Effector memory CD8-positive, alpha-beta T cell (primary cell): ENCODE data around the gene BRF1.
A peak's percentile ranks its signal among the peaks of the same experiment; 100 is the strongest.

ENCODE experiments used
- ATAC-seq: fragments of 150-1000 bp; cut with Tn5 transposase; replicated peaks from 2 replicates; pipeline ENCODE4 v1.10.0; 2021; ENCODE audit warnings: mild to moderate bottlenecking, moderate library complexity
- DNase-seq, 3 experiments: peaks; one replicate each; pipeline ENCODE4 v3.0.0; 2021
- H3K27ac Mint-ChIP-seq, 2 donors: one replicate each; pipeline ENCODE4 v1.8.0; 2022; ENCODE audit warnings: mild to moderate bottlenecking in 2 of 2, mixed read lengths in 2 of 2, moderate library complexity in 2 of 2
- H3K27me3 Mint-ChIP-seq, 2 donors: one replicate each; pipeline ENCODE4 v1.8.0; 2022; ENCODE audit warnings: mixed read lengths in 2 of 2
- H3K36me3 Mint-ChIP-seq: one replicate; pipeline ENCODE4 v1.8.0; 2022; ENCODE audit warnings: mild to moderate bottlenecking, moderate library complexity, mixed read lengths; ENCODE audit not compliant: insufficient read depth
- H3K4me1 Mint-ChIP-seq, 2 donors: one replicate each; pipeline ENCODE4 v1.8.0; 2022; ENCODE audit warnings: low read depth in 2 of 2, mixed read lengths in 2 of 2
- H3K4me3 Mint-ChIP-seq, 2 donors: one replicate each; pipeline ENCODE4 v1.8.0; 2022; ENCODE audit warnings: mild to moderate bottlenecking in 2 of 2, mixed read lengths in 2 of 2, moderate library complexity in 2 of 2
- H3K9me3 Mint-ChIP-seq, 2 donors: one replicate each; pipeline ENCODE4 v1.8.0; 2022; ENCODE audit warnings: mixed read lengths in 2 of 2

The BRF1 gene

GRCh38 chr14:105179191-105179590 lies 121.6 kb downstream of the BRF1 start:
- Mint-ChIP-seq H3K36me3 (peaks cover 1% of the 10 kb centered on the region), H3K27me3 (peaks cover 0 to 4% of the 10 kb centered on the region in 2 donors), H3K27ac (no peak overlapping the region), H3K4me3 (no peak overlapping the region), H3K4me1 (peaks cover 12 to 14% of the 10 kb centered on the region in 2 donors), H3K9me3 (no peaks in the 10 kb centered on the region)
- DNase-seq (no peak), ATAC-seq (no peak)

GRCh38 chr14:105178868-105179140 lies 122.0 kb downstream of the BRF1 start:
- H3K27ac Mint-ChIP-seq: no peak overlapping the region

GRCh38 chr14:105178069-105178867 lies 122.5 kb downstream of the BRF1 start:
- Mint-ChIP-seq H3K27ac (no peak overlapping the region), H3K4me3 (no peak overlapping the region), H3K9me3 (no peaks in the 10 kb centered on the region), H3K4me1 (peaks cover 15 to 18% of the 10 kb centered on the region in 2 donors), H3K36me3 (no peaks in the 10 kb centered on the region), H3K27me3 (no peaks in the 10 kb centered on the region)
- DNase-seq (no peak), ATAC-seq (no peak)

More at GRCh38 chr14:105178868-105179140, 122.0 kb downstream of the BRF1 start:
- Mint-ChIP-seq H3K9me3 (no peaks in the 10 kb centered on the region), H3K36me3 (no peaks in the 10 kb centered on the region), H3K4me3 (no peak overlapping the region), H3K4me1 (peaks cover 15 to 16% of the 10 kb centered on the region in 2 donors), H3K27me3 (peaks cover 0 to under 1% of the 10 kb centered on the region in 2 donors)
- ATAC-seq (no peak), DNase-seq (no peak)

GRCh38 chr14:105177082-105177481 lies 123.7 kb downstream of the BRF1 start:
- no peaks in the 10 kb centered on the region for H3K9me3 Mint-ChIP-seq
- no peak for DNase-seq
- H3K27ac Mint-ChIP-seq: no peak overlapping the region
- no peak for ATAC-seq
- H3K36me3 Mint-ChIP-seq: no peaks in the 10 kb centered on the region
- no peak overlapping the region for H3K4me3 Mint-ChIP-seq
- H3K27me3 Mint-ChIP-seq: peaks cover 0 to 2% of the 10 kb centered on the region in 2 donors
- peaks cover 15 to 19% of the 10 kb centered on the region in 2 donors for H3K4me1 Mint-ChIP-seq

- Mint-ChIP-seq H3K27me3 (peaks cover 0 to 7% of the 10 kb centered on the region in 2 donors), H3K4me1 (peaks cover 18 to 20% of the 10 kb centered on the region in 2 donors), H3K4me3 (peak overlapping the region; percentile 3 to 29), H3K9me3 (no peaks in the 10 kb centered on the region), H3K36me3 (no peaks in the 10 kb centered on the region), H3K27ac (no peak overlapping the region)
- ATAC-seq: no peak
- no peak for DNase-seq
Measured at GRCh38 chr14:105176513-105176912, 124.3 kb downstream of the BRF1 start.

GRCh38 chr14:105173901-105174894 lies 126.6 kb downstream of the BRF1 start:
- H3K4me3 Mint-ChIP-seq: peak overlapping the region; percentile 62 to 67
- peaks cover 7 to 26% of the 10 kb centered on the region in 2 donors for H3K27me3 Mint-ChIP-seq
- no peaks in the 10 kb centered on the region for H3K9me3 Mint-ChIP-seq
- ATAC-seq: peak; percentile 91
- peak overlapping the region; percentile 64 to 81 for H3K27ac Mint-ChIP-seq
- H3K4me1 Mint-ChIP-seq: peaks cover 20 to 23% of the 10 kb centered on the region in 2 donors
- DNase-seq: peak; percentile 43 to 51 (median 44)
- H3K36me3 Mint-ChIP-seq: peaks cover 3% of the 10 kb centered on the region

- Mint-ChIP-seq H3K36me3 (peaks cover 3% of the 10 kb centered on the region), H3K4me1 (peaks cover 21 to 24% of the 10 kb centered on the region in 2 donors), H3K9me3 (no peaks in the 10 kb centered on the region), H3K27ac (no peak overlapping the region), H3K4me3 (no peak overlapping the region), H3K27me3 (peaks cover 7 to 29% of the 10 kb centered on the region in 2 donors)
- DNase-seq: no peak
- ATAC-seq: no peak
Measured at GRCh38 chr14:105173145-105173544, 127.7 kb downstream of the BRF1 start.

GRCh38 chr14:105172476-105172875 lies 128.3 kb downstream of the BRF1 start:
- Mint-ChIP-seq H3K9me3 (no peaks in the 10 kb centered on the region), H3K4me3 (no peak overlapping the region), H3K27me3 (peaks cover 7 to 29% of the 10 kb centered on the region in 2 donors), H3K27ac (no peak overlapping the region), H3K36me3 (peaks cover 3% of the 10 kb centered on the region), H3K4me1 (peaks cover 21 to 24% of the 10 kb centered on the region in 2 donors)
- no peak for DNase-seq
- ATAC-seq: no peak

GRCh38 chr14:105171004-105171673 lies 129.7 kb downstream of the BRF1 start:
- Mint-ChIP-seq H3K27ac (no peak overlapping the region), H3K27me3 (peaks cover 7 to 35% of the 10 kb centered on the region in 2 donors), H3K9me3 (no peaks in the 10 kb centered on the region), H3K36me3 (peaks cover 3% of the 10 kb centered on the region), H3K4me1 (peaks cover 21 to 24% of the 10 kb centered on the region in 2 donors), H3K4me3 (no peak overlapping the region)
- DNase-seq: no peak
- ATAC-seq: no peak

GRCh38 chr14:105169776-105170655 lies 130.8 kb downstream of the BRF1 start:
- Mint-ChIP-seq H3K27ac (peak overlapping the region in 1 of 2 donors; percentile 26), H3K36me3 (peaks cover 3% of the 10 kb centered on the region), H3K9me3 (no peaks in the 10 kb centered on the region), H3K4me3 (peak overlapping the region; percentile 85 to 87), H3K4me1 (peaks cover 20 to 22% of the 10 kb centered on the region in 2 donors), H3K27me3 (peaks cover 7 to 35% of the 10 kb centered on the region in 2 donors)
- DNase-seq (no peak), ATAC-seq (no peak)

- ATAC-seq (peak; percentile 63), DNase-seq (peak in 1 of 3 experiments; percentile 25)
- H3K27ac Mint-ChIP-seq: no peak overlapping the region
- peak overlapping the region; percentile 85 to 87 for H3K4me3 Mint-ChIP-seq
- H3K4me1 Mint-ChIP-seq: peaks cover 11 to 16% of the 10 kb centered on the region in 2 donors
- peaks cover 3% of the 10 kb centered on the region for H3K36me3 Mint-ChIP-seq
- no peaks in the 10 kb centered on the region for H3K9me3 Mint-ChIP-seq
- peaks cover 7 to 35% of the 10 kb centered on the region in 2 donors for H3K27me3 Mint-ChIP-seq
Measured at GRCh38 chr14:105168979-105169507, 131.8 kb downstream of the BRF1 start.

- Mint-ChIP-seq H3K27ac (peak within 1 kb of the TSS in 1 of 2 donors; percentile 26), H3K4me3 (peak within 1 kb of the TSS; percentile 85 to 87), H3K9me3 (no peaks in the 10 kb centered on the region), H3K36me3 (peaks cover 3% of the 10 kb centered on the region), H3K27me3 (peaks cover 7 to 35% of the 10 kb centered on the region in 2 donors), H3K4me1 (peaks cover 11 to 14% of the 10 kb centered on the region in 2 donors)
- DNase-seq (peak in 2 of 3 experiments; percentile 27), ATAC-seq (peak; percentile 62)
Measured at GRCh38 chr14:105168496-105168978, 132.3 kb downstream of the BRF1 start, which contains the start of gene JAG2. Gene JAG2, minus strand, starts transcription at chr14:105168776. Its CDS starts 356 bp downstream, at chr14:105168420.
